NCI-H526 (cell line): Measurements from ENCODE around the gene DSPP.
A peak's percentile ranks its signal among the peaks of the same experiment; 100 is the strongest.
"Not testable (repeated sequence)": the region's sequence is repeated elsewhere in the genome, so short reads cannot be mapped to it uniquely, and the experiment has no call there.

ENCODE experiments used
- DNase-seq, 2 experiments: peaks; one replicate each; lab custom pipeline; 2025; lab: John Stamatoyannopoulos, UW

Gene DSPP

DNA sequence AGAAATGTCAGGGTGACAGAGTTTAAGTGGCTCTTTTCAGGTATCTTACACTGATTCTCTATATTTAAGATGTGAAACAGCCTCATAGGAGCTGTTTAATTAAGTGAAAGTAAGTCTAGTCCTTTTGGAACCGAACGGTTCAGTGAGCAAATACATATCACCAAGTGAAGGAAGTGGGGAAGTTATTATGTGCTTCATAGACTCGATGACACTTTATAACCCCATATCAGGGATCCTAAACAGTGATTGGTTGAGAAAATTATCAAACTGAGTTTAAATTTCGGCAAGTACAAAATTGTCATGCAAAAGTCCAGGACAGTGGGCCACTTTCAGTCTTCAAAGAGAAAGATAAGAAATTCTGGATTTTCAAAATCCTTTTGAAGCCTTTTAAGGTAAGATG lies at the start of gene DSPP:
DSPP (plus strand) TSS at position 301 of the 400 bp plus-strand sequence. CDS start 2,380 bp downstream, outside the sequence.
- no peak for DNase-seq

DNA sequence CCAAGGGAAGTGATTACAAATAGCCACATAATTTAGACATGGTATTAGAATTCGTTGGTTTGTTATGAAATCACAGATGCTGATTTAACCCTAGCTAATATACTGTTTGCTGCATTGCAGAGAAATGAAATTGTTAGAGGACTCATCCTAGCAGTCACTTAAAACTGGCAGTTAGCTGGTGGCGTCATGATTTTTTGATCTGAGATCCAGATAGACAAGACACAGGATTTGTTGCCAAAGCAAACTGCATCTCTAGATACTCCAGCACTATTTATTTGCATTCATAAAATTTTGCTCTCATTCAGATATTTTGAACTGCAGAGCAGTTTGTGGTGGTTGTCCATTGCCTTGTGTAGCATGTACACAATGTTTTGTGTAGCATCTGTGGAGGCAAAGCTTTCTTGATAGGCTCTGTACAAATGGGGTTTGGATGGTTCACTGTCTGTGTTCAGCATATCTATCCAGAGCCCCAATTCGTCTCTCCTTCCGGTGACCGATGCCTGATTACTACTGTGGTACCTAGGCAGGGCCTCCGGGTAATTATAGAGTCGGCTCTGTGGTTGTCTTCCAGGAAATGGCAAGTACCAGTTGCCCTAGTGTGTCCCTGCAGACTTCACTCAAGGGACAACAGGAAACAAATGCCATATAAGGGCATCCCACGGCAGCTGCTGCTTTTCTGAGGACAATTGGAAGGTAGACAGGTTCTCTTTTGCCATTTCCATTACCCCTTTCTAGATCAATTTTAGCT lies 49.1 kb upstream of the DSPP start:
- DNase-seq: peak; percentile 48 to 49

DNA sequence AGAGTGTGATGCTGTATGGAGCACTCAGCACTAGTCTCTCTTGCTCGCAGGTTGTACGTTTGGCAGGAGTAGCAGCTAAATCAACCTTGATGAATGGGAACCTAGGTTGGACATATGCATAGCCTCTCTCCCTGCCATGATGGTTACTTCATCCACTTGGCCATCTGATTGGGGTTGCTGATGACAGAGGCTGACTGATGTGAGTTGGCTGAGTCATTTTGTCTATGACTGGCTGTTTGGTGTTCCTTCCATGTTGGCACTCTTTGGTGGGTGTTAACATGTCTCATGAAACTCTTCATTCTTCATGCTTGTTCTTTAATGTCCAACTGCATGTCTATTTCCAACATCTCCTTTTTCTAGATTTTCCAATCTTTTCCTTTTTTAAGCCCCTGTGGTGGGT lies 47.5 kb upstream of the DSPP start:
- DNase-seq: no peak

DNA sequence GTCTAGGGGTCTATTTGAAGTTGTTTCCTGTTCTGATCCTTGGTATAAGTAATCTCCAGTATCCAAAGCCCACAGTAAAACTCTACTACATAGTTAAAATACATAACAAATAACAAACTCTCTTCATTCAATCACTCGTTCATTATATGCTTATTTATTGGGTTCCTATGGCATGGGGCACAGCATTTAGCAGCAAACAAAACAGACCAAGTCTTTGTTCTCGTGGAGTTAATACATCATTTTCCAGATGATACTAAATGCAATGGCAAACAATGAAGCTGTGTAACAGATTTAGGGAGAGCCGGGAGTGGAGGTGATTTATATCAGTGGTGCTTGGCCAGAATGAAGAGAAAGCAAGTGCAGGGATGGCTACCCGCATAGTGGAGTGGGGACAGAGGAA lies 42.6 kb upstream of the DSPP start:
- no peak for DNase-seq

GRCh38 chr4:87566276-87566675 lies 42.1 kb upstream of the DSPP start:
- DNase-seq: no peak

DNA sequence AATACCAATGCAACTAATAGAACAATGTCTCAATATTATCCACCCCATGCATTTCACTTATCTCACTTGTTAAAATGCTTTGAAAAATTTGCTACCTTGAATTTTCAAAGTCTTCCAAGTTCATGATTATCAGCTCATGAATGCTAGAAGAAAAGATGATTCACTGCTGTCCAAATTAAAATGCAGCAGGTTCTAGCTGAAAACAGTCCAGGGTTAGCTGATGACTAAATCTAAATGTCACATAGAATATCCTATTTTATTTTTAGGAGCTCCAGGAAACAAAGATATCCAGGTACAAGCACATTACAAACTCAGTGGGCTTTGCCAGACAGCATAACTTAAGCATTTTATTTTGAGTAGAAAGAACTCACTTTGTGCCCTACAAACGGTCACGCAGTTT lies 41.1 kb upstream of the DSPP start:
- no peak for DNase-seq

DNA sequence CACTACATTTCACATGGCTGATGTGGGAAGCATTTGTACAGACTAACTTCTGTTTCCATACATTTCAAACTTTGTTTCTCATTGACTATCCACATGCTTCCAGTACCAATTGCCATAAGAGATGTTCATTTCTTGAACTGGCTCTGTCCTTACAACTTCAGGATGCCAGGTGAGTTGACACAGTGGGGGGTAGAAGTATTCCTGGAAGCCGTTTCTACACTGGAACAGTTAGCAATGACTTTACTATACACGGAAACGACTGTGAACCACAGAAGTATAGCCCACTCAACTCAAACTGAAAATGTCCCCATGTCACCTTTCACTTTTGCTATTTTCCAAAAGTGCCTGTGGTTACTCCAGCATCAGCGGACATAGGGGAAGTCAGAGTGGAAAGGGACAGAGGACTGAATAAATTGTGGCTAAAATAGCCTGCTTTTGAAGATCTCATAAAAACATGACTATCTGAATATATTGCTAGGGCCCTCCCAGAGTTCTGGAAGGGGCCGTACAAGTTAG lies 38.0 kb upstream of the DSPP start:
- no peak for DNase-seq

DNA sequence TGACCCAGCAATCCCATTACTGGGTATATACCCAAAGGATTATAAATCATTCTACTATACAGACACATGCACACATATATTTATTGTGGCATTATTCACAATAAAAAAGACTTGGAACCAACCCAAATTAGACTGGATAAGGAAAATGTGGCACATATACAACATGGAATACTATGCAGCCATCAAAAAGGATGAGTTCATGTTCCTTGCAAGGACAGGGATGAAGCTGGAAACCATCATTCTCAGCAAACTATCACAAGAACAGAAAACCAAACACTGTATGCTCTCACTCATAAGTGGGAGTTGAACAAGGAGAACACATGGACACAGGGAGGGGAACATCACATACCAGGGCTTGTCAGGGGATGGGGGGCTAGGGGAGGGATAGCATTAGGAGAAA lies 34.0 kb upstream of the DSPP start:
- DNase-seq: not testable (repeated sequence)

DNA sequence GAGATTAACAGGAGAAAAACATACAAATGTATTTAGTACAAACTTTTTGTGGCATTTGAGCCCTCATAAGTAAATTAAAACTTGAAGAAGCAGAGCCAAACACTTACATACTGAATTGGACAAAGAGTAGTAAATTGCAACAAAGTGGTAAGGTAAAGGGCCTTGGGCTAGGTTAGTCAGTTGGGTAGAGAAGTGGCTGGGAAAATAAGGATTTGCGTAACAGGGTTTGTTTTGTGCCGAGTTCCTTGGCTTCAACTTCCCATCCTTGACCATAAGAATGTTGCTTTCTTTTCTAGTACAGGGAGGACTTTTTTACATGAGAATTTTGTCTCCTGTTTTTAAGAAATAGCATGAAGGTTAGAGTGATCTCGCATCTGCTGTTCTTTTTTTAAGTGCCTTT lies 33.3 kb upstream of the DSPP start:
- DNase-seq: no peak

GRCh38 chr4:87575408-87575807 lies 32.9 kb upstream of the DSPP start:
- no peak for DNase-seq

- no peak for DNase-seq
Observed at GRCh38 chr4:87575983-87576382, 32.3 kb upstream of the DSPP start.

DNA sequence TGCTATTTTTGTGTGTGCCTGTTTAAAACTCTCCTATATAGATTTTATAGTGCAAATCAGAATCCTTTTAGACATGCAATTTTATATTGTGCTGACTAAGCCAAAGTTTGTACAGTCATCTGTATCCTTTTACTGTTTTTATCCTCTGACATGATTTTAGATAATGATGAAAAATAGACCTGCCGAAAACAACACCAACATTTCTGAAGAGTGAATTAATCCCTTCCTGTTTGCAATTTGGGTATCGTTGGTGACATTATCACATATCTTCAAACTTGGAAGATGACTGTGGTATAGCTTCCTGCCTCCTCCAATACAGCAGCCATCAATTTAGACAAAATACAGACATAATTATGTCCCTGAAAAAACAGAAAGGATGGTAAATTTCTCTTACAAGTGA lies 28.9 kb upstream of the DSPP start:
- no peak for DNase-seq

DNA sequence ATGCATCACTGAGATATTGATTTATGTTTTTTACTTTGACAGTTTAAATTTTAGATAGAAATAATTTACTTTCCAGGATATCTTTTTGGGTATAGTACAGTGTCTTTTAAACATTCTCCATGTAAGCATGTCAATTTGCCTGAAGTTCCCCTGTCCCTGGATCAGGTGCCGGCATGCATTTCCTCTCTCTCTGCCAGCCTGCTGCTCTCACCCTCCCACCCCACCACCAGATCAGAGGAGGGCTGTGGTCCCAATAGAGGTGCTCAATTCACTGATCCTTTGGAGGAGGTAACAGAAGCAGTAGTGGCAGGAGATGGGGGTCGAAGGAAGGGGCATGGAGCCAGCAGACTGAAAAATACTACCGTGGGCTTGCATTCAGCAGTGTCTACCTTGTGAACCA lies 28.3 kb upstream of the DSPP start:
- no peak for DNase-seq

DNA sequence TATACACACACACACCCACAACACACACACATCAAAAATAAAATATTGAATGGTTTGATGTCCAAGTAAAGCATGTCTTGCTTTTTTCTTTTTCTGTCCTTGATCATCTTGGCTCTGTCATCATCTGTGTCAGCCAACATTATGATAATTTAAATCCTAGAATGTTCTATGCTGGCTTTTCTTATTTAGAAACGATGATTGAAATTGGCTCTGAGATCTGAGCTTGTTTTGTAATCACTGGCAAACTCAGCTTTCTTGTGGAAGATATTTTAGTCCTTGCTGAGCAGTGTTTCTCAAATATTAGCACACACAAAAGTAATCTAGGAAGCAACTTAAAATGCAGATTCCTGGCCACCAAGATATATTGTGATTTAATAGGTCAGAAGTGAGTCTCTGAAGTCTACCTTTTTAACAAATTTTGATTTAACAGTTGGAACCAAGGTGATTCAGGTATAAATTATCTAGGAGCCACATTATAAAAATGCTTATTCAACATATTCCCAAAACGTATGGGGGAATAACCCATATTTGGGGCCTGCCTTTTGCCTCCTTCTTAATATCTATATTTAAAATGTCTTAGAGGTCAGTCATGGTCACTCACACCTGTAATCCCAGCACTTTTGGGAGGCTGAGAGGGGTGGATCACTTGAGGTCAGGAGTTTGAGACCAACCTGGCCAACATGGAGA lies 24.0 kb upstream of the DSPP start:
- DNase-seq: no peak

DNA sequence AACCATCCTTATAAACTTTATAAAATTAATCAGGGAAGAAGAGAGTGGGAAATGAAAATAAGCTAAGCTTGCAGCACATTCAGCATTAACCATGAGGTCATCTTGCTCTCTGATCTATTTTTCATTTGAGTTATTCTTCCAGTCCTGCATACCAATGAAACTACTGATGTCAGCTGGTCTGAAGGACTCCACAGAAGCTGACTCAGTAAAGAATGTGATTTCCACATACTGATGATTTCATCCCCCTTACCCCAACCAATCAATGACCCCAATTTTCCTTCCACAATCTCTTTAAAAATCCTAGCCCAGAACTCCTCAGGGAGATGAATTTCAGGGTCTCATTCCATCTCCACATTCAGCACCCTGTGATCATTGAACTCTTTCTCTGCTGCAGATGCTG lies 18.8 kb upstream of the DSPP start:
- DNase-seq: no peak

DNA sequence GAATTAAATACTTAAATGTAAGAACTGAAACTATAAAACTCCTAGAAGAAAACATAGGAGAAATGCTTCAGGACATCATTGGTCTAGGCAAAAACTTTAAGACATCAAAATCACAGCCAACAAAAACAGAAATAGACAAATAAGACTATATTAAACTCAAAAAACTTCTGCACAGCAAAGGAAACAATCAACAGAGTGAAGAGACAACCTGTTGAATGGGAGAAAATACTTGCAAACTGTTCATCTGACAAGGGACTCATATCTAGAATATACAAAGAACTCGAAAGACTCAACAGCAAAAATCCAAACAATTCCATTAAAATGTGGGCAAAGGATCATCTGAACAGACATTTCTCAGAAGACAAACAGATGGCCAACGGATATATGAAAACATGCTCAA lies 16.2 kb upstream of the DSPP start:
- DNase-seq: no peak

GRCh38 chr4:87601361-87601760 lies 7.0 kb upstream of the DSPP start:
- no peak for DNase-seq

GRCh38 chr4:87614292-87614890 lies 6.1 kb downstream of the DSPP start:
- no peak for DNase-seq

DNA sequence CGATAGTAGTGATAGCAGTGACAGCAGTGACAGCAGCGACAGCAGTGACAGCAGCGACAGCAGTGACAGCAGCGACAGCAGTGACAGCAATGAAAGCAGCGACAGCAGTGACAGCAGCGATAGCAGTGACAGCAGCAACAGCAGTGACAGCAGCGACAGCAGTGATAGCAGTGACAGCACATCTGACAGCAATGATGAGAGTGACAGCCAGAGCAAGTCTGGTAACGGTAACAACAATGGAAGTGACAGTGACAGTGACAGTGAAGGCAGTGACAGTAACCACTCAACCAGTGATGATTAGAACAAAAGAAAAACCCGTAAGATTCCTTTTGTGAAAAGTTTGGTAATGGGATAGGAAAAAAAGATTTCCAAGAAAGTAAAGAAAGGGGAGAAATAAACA lies 7.9 kb downstream of the DSPP start:
- DNase-seq: no peak

DNA sequence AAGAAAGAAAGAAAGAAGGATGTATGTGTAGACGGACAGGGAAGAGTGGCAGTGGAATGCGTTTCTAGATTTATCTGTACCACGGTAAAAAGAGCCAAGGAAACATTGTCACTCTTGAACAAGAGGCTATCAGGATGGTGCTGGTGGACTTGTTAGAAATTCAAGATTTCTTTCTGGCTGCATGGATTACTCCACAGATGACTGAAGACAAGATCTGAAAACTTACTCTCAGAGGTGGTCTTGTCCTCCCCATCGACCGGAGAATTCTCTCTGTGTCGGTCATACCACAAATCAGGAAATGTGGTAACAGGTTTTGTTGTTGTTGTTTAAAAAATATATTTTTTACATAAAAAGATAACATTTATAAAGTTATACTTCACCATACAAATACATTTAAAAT lies 11.8 kb downstream of the DSPP start:
- DNase-seq: no peak

GRCh38 chr4:87620491-87620890 lies 12.2 kb downstream of the DSPP start:
- DNase-seq: no peak

GRCh38 chr4:87622303-87622702 lies 14.0 kb downstream of the DSPP start:
- no peak for DNase-seq

DNA sequence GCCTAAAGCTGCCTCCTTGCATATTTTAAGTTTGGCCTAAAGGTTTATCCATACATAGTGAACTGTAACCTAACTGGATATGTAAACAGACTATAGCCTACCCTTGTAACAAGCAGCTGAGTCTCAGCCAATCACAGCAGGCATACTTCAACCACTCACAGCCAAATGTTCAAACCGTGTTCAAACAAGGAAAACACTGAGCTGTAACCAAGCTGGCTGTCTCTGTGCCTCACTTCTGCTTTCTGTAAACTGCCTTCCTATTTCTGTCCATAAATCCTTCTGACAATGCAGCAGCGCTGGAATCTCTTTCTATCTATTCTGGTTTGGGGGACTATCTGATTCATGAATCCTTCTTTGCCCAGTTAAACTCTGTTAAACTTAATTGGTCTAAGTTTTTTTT lies 16.4 kb downstream of the DSPP start:
- DNase-seq: no peak
